SK-N-SH treated with all-trans-retinoic acid at 6 μM for 48 hours (cell line): ENCODE measurements around the gene SMOC2.

ENCODE experiments used
- ARNTL ChIP-seq: fragments of 450-650 bp; formaldehyde crosslinking; IDR thresholded peaks from 2 replicates; pipeline ENCODE4 v1.5.0; 2020; ENCODE audit warnings: low read depth, mild to moderate bottlenecking, moderate library complexity, borderline replicate concordance
- BACH2 ChIP-seq: fragments of 250-450 bp; sonication (Bioruptor Pico); IDR thresholded peaks from 2 replicates; pipeline ENCODE4 v1.9.0; 2021; ENCODE audit warnings: mild to moderate bottlenecking, borderline replicate concordance
- OSR1 ChIP-seq: fragments of 250-450 bp; sonication (Bioruptor Pico); IDR thresholded peaks from 2 replicates; pipeline ENCODE4 v1.8.0; 2022; ENCODE audit warnings: moderate library complexity, mild to moderate bottlenecking, inconsistent platforms
- PATZ1 ChIP-seq: fragments of 250-450 bp; sonication (Bioruptor Pico); IDR thresholded peaks from 2 replicates; pipeline ENCODE4 v1.8.0; 2020; ENCODE audit warnings: mild to moderate bottlenecking, moderate library complexity, borderline replicate concordance
- RARB ChIP-seq: fragments of 250-450 bp; sonication (Bioruptor Pico); IDR thresholded peaks from 2 replicates; pipeline ENCODE4 v1.8.0; 2021; ENCODE audit warnings: mild to moderate bottlenecking, moderate library complexity
- TOX ChIP-seq: fragments of 250-450 bp; sonication (Bioruptor Pico); IDR thresholded peaks from 2 replicates; pipeline ENCODE4 v1.8.0; 2021; ENCODE audit warnings: mild to moderate bottlenecking, moderate library complexity, borderline replicate concordance
- ZFP3 ChIP-seq: fragments of 250-450 bp; sonication (Bioruptor Pico); IDR thresholded peaks from 2 replicates; pipeline ENCODE4 v1.5.0; 2020; ENCODE audit warnings: mild to moderate bottlenecking, moderate library complexity
- ZNF8 ChIP-seq: fragments of 450-650 bp; formaldehyde crosslinking; IDR thresholded peaks from 2 replicates; pipeline ENCODE4 v1.5.0; 2020; ENCODE audit warnings: mild to moderate bottlenecking, moderate library complexity

DNA sequence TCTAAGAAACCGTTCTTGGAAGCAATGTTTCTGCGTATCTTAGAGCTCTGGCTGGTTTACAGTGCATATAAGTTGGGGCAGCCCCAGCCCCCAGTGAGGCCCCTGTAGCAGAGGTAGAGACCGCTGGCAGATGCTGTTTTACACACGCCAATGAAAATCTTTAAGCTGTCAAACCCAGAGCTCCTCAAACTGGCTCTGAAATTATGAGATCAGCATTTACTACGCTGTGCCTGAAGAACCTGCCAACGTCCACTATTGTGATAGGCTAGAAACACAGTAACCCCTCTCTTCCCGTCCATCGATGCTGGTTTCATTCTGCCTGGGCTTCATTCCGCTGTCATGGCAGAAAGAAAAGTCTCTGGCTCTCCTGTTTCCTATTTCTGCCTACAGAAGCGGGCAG, 160.6 kb downstream of the SMOC2 start:
- TF ChIP-seq BACH2 (CRISPR knock-in tag) = no peak
- no peak for TF ChIP-seq ZFP3
- TF ChIP-seq ARNTL = no peak
- TF ChIP-seq OSR1 (CRISPR knock-in tag) = no peak
- TF ChIP-seq TOX (CRISPR knock-in tag) = no peak
- no peak for TF ChIP-seq ZNF8 (CRISPR knock-in tag)
- TF ChIP-seq RARB = no peak
- no peak for TF ChIP-seq PATZ1
